HepG2 (cell line): ENCODE measurements around the gene INHA. TPM values are rescaled to one million over a fixed set of nuclear protein-coding genes. Genes with fewer than 3 reads are reported as not detected.

Source experiments
- ARNTL ChIP-seq: sonication (generic); formaldehyde crosslinking; IDR thresholded peaks from 2 replicates; pipeline ENCODE4 v1.4.0; 2020; ENCODE audit warnings: mild to moderate bottlenecking, missing genetic modification reagents
- GATAD2A ChIP-seq: IDR thresholded peaks from 2 replicates; pipeline ENCODE4 v1.6.1; 2016
- HCFC1 ChIP-seq: fragments of 150-350 bp; IDR thresholded peaks from 2 replicates; pipeline ENCODE4 v1.6.1; 2014; ENCODE audit warnings: low read depth, low read length
- JUND ChIP-seq: sonication (generic); formaldehyde crosslinking; IDR thresholded peaks from 2 replicates; pipeline ENCODE4 v1.8.0; 2022; ENCODE audit warnings: mild to moderate bottlenecking, missing genetic modification reagents
- KLF16 ChIP-seq, 2 experiments: sonication (generic) in 1 of 2; formaldehyde crosslinking in 1 of 2; IDR thresholded peaks; 2 replicates each; pipeline versions ENCODE4 v1.6.1 to v1.8.0; 2016 to 2023; ENCODE audit warnings: missing genetic modification reagents in 2 of 2, missing compliant biosample characterization in 1 of 2
- KMT2A ChIP-seq: sonication (generic); formaldehyde crosslinking; IDR thresholded peaks from 2 replicates; pipeline ENCODE4 v1.4.0; 2020; ENCODE audit warnings: missing genetic modification reagents
- NFYB ChIP-seq: sonication (generic); formaldehyde crosslinking; IDR thresholded peaks from 2 replicates; pipeline ENCODE4 v1.4.0; 2020; ENCODE audit warnings: missing genetic modification reagents
- PTBP1 ChIP-seq: fragments of 200-400 bp; formaldehyde crosslinking; IDR thresholded peaks from 2 replicates; pipeline ENCODE4 v1.6.1; 2018; ENCODE audit warnings: low read length, low read depth; ENCODE audit not compliant: poor library complexity, severe bottlenecking
- RBM39 ChIP-seq: fragments of 200-400 bp; formaldehyde crosslinking; IDR thresholded peaks from one replicate; pipeline ENCODE4 v1.6.1; 2018; ENCODE audit warnings: antibody characterized with exemption, mild to moderate bottlenecking, low read depth, low read length; ENCODE audit not compliant: poor library complexity, severe bottlenecking
- SIX1 ChIP-seq: sonication (generic); formaldehyde crosslinking; IDR thresholded peaks from 2 replicates; pipeline ENCODE4 v1.4.0; 2020; ENCODE audit warnings: missing genetic modification reagents, borderline replicate concordance
- TARDBP ChIP-seq: sonication (generic); formaldehyde crosslinking; IDR thresholded peaks from 2 replicates; pipeline ENCODE4 v1.8.0; 2022; ENCODE audit warnings: mild to moderate bottlenecking, missing genetic modification reagents
- TBX3 ChIP-seq: fragments of 450-650 bp; IDR thresholded peaks from 2 replicates; pipeline ENCODE4 v1.6.1; 2017; ENCODE audit warnings: antibody characterized with exemption, mild to moderate bottlenecking, inconsistent platforms, borderline replicate concordance
- ZBTB43 ChIP-seq: sonication (generic); formaldehyde crosslinking; conservative IDR thresholded peaks from 2 replicates; pipeline ENCODE4 v1.4.0; 2020; ENCODE audit warnings: missing genetic modification reagents
- ZBTB44 ChIP-seq: sonication (generic); formaldehyde crosslinking; IDR thresholded peaks from 2 replicates; pipeline ENCODE4 v1.4.0; 2020; ENCODE audit warnings: missing genetic modification reagents
- ZFP36L1 ChIP-seq: sonication (generic); formaldehyde crosslinking; IDR thresholded peaks from 2 replicates; pipeline ENCODE4 v1.8.0; 2022; ENCODE audit warnings: mild to moderate bottlenecking, missing genetic modification reagents, moderate library complexity
- ZIK1 ChIP-seq: sonication (generic); formaldehyde crosslinking; IDR thresholded peaks from 2 replicates; pipeline ENCODE4 v1.5.0; 2020; ENCODE audit warnings: mild to moderate bottlenecking, low read depth, missing genetic modification reagents, borderline replicate concordance
- ZKSCAN1 ChIP-seq: fragments of 150-350 bp; IDR thresholded peaks from 2 replicates; pipeline ENCODE4 v1.6.1; 2014; ENCODE audit warnings: low read length
- ZNF136 ChIP-seq: sonication (generic); formaldehyde crosslinking; IDR thresholded peaks from 2 replicates; pipeline ENCODE4 v1.8.1; 2022; ENCODE audit warnings: low read depth, mild to moderate bottlenecking, moderate library complexity, missing genetic modification reagents
- ZNF235 ChIP-seq: sonication (generic); formaldehyde crosslinking; IDR thresholded peaks from 2 replicates; pipeline ENCODE4 v1.8.1; 2023; ENCODE audit warnings: mild to moderate bottlenecking, missing genetic modification reagents, borderline replicate concordance
- ZNF30 ChIP-seq: sonication (generic); formaldehyde crosslinking; IDR thresholded peaks from 2 replicates; pipeline ENCODE4 v1.5.0; 2020; ENCODE audit warnings: mild to moderate bottlenecking, missing genetic modification reagents
- ZNF331 ChIP-seq: sonication (generic); formaldehyde crosslinking; IDR thresholded peaks from 2 replicates; pipeline ENCODE4 v1.4.0; 2020; ENCODE audit warnings: missing genetic modification reagents
- ZNF501 ChIP-seq: sonication (generic); formaldehyde crosslinking; IDR thresholded peaks from 2 replicates; pipeline ENCODE4 v1.5.1; 2020; ENCODE audit warnings: mild to moderate bottlenecking, moderate library complexity, missing genetic modification reagents
- ZNF558 ChIP-seq: sonication (generic); formaldehyde crosslinking; IDR thresholded peaks from 2 replicates; pipeline ENCODE4 v1.9.0; 2022; ENCODE audit warnings: mild to moderate bottlenecking, missing genetic modification reagents, borderline replicate concordance
- ZNF616 ChIP-seq: sonication (generic); formaldehyde crosslinking; IDR thresholded peaks from 2 replicates; pipeline ENCODE4 v1.5.0; 2020; ENCODE audit warnings: low read depth, mild to moderate bottlenecking, missing genetic modification reagents
- ZNF766 ChIP-seq: sonication (generic); formaldehyde crosslinking; IDR thresholded peaks from 2 replicates; pipeline ENCODE4 v1.5.0; 2020; ENCODE audit warnings: missing genetic modification reagents, borderline replicate concordance
- polyA plus RNA-seq, 8 experiments: library from polyadenylated mRNA; depleted of rRNA in 3 of 8; stranded (reverse) in 7 of 8; unstranded in 1 of 8; fragments of >200 nt; fragmentation: Illumina TruSeq in 4 of 8; extraction: Trizol in 4 of 8; gene quantifications; 2 replicates each; pipeline versions ENCODE4 v1.2.1 to v1.2.3, GENCODE V29; 2011 to 2016; ENCODE audit warnings: low read depth in 4 of 8, missing spikeins in 1 of 8, mixed read lengths in 1 of 8; ENCODE audit not compliant: insufficient read depth in 1 of 8
- total RNA-seq, 5 experiments: library from RNA; depleted of rRNA; stranded (reverse); fragments of >200 nt; fragmentation: Illumina TruSeq; extraction: Trizol; gene quantifications; 2 replicates each; pipeline ENCODE4 v1.2.3, GENCODE V29; 2016; ENCODE audit warnings: low read depth in 1 of 5
- TF ChIP-seq, protein P1 (sequence below), 2 experiments: sonication (generic) in 1 of 2; formaldehyde crosslinking in 1 of 2; IDR thresholded peaks; 2 replicates each; pipeline versions ENCODE4 v1.4.0 to v1.6.1; 2018 to 2020; ENCODE audit warnings: missing genetic modification reagents in 2 of 2, borderline replicate concordance in 1 of 2, low read depth in 1 of 2, mild to moderate bottlenecking in 1 of 2, missing biosample characterization in 1 of 2

The INHA gene
- total and polyA plus RNA-seq, 2 of the 13 experiments (the other 11 are each of a cell fraction or from before 2014, with no cell fraction given), result 4.1 to 15.2 TPM

- TF ChIP-seq ZFP36L1 (CRISPR knock-in tag), result peak; percentile 92; the same call in 1 of the 2 replicates
- TF ChIP-seq SIX1 (CRISPR knock-in tag), result no peak
- TF ChIP-seq ZNF235 (CRISPR knock-in tag), result peak; percentile 72; the same call in 1 of the 2 replicates
- peak; percentile 91; the same call in 1 of the 2 replicates for TF ChIP-seq ZBTB43 (CRISPR knock-in tag)
- 0 out of 2 replicates have a peak, but pooled peaks have one; percentile 85 for TF ChIP-seq ZNF766
- TF ChIP-seq JUND, result peak; percentile 73
- peak in 1 of 2 experiments; percentile 93; a peak in 2 of 4 replicates for TF ChIP-seq KLF16 (CRISPR knock-in tag; IDR thresholded peaks at IDR 0.05)
- no peak for TF ChIP-seq ZNF30 (CRISPR knock-in tag)
- peak; percentile 68 for TF ChIP-seq ZNF331 (CRISPR knock-in tag)
- TF ChIP-seq ZIK1 (CRISPR knock-in tag), result 0 out of 2 replicates have a peak, but pooled peaks have one; percentile 53
- peak; percentile 82 for TF ChIP-seq NFYB (CRISPR knock-in tag)
- peak; percentile 77 for TF ChIP-seq KMT2A (CRISPR knock-in tag)
- peak; percentile 93 for TF ChIP-seq RBM39
- TF ChIP-seq ZNF136, result peak; percentile 97
- peak; percentile 61 for TF ChIP-seq ARNTL (CRISPR knock-in tag)
- TF ChIP-seq ZNF616, result no peak
- TF ChIP-seq ZBTB44 (CRISPR knock-in tag), result peak; percentile 91; the same call in 1 of the 2 replicates
- TF ChIP-seq, protein P1, sequence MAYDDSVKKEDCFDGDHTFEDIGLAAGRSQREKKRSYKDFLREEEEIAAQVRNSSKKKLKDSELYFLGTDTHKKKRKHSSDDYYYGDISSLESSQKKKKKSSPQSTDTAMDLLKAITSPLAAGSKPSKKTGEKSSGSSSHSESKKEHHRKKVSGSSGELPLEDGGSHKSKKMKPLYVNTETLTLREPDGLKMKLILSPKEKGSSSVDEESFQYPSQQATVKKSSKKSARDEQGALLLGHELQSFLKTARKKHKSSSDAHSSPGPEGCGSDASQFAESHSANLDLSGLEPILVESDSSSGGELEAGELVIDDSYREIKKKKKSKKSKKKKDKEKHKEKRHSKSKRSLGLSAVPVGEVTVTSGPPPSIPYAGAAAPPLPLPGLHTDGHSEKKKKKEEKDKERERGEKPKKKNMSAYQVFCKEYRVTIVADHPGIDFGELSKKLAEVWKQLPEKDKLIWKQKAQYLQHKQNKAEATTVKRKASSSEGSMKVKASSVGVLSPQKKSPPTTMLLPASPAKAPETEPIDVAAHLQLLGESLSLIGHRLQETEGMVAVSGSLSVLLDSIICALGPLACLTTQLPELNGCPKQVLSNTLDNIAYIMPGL (CRISPR knock-in tag; IDR thresholded peaks at IDR 0.05; ENCODE audit: borderline replicate concordance in 1 of 2, low read depth in 1 of 2), result peak; percentile 29 to 89; a peak in 3 of 4 replicates
- TF ChIP-seq GATAD2A (CRISPR knock-in tag), result peak; percentile 76
- peak; percentile 73; the same call in 1 of the 2 replicates for TF ChIP-seq ZNF558 (CRISPR knock-in tag)
- peak; percentile 61 for TF ChIP-seq HCFC1
- TF ChIP-seq TARDBP, result peak; percentile 94
- TF ChIP-seq PTBP1, result peak; percentile 26
- peak; percentile 8; the same call in 1 of the 2 replicates for TF ChIP-seq ZNF501 (CRISPR knock-in tag)
- TF ChIP-seq ZKSCAN1, result 0 out of 2 replicates have a peak, but pooled peaks have one; percentile 50
- TF ChIP-seq TBX3, result no peak
Measured at GRCh38 chr2:219543596-219544358, 28.3 kb upstream of the INHA start, which contains the start of the genes CHPF and TMEM198 (continued).
